ENCODE results near the gene RAB14. TPM values are rescaled to one million over a fixed set of nuclear protein-coding genes. Genes with fewer than 3 reads are reported as not detected.

Gene RAB14
- total RNA-seq, 1 experiment from 2014 or later = 63.1 TPM

GRCh38 chr9:121198512-121199042 is 3.1 kb downstream of the RAB14 start:
- no peak overlapping the region for H3K9ac ChIP-seq (ENCODE audit: low read length)
- RAD21 ChIA-PET (ENCODE audit: low non-redundant PET in 1 of 2, low total read pairs in 2 of 2, uncharacterized antibody in 2 of 2, unreplicated experiment in 2 of 2) = no interaction called here
- ATAC-seq = no peak
- no peak overlapping the region for H2AFZ ChIP-seq (ENCODE audit: low read depth, low read length, poor library complexity, severe bottlenecking)
- H3K9me2 ChIP-seq (ENCODE audit: insufficient read depth) = no peaks in the 10 kb centered on the region
- peaks cover 81% of the 10 kb centered on the region for H3K79me2 ChIP-seq (ENCODE audit: insufficient read depth, low read length)
- peaks cover 50% of the 10 kb centered on the region; the same call in 1 of the 2 replicates for H4K20me1 ChIP-seq (ENCODE audit: insufficient read depth)
- intact Hi-C loops (cut with micrococcal nuclease) = no loop called here
- H3K36me3 ChIP-seq (ENCODE audit: control insufficient read depth in 1 of 2, insufficient read depth in 2 of 2, low read length in 2 of 2) = no peaks in the 10 kb centered on the region
- CTCF ChIA-PET = no interaction called here
- TF ChIP-seq POLR2AphosphoS5 (IDR thresholded peaks at IDR 0.05; ENCODE audit: low read depth, low read length) = no peak
- TF ChIP-seq SRF (IDR thresholded peaks at IDR 0.05; ENCODE audit: low read depth) = no peak
- TF ChIP-seq EZH2 (IDR thresholded peaks at IDR 0.05) = no peak
- no peak for TF ChIP-seq CEBPB (IDR thresholded peaks at IDR 0.05; ENCODE audit: low read depth)
- TF ChIP-seq RAD21 (IDR thresholded peaks at IDR 0.05; ENCODE audit: low read depth) = no peak
- TF ChIP-seq ELF1 (IDR thresholded peaks at IDR 0.05; ENCODE audit: borderline replicate concordance, low read depth) = no peak
- TF ChIP-seq EZH2phosphoT487 (IDR thresholded peaks at IDR 0.05; ENCODE audit: borderline replicate concordance) = no peak
- H3K4me1 ChIP-seq (ENCODE audit: control insufficient read depth in 1 of 2, insufficient read depth in 2 of 2, low read length in 2 of 2) = peaks cover 5 to 17% of the 10 kb centered on the region in 2 experiments; a peak in 3 of 4 replicates
- DNase-seq (ENCODE audit: low read depth, low spot score) = no peak
- BruUV-seq (replicated peaks) = no TSS peak
- no peak overlapping the region for H3K27ac ChIP-seq (ENCODE audit: low read depth, low read length)
- POLR2A ChIA-PET = no interaction called here
- no peak overlapping the region for H3K4me2 ChIP-seq (ENCODE audit: low read length)
- H3K9me3 ChIP-seq (ENCODE audit: control insufficient read depth in 1 of 2, insufficient read depth in 1 of 2, low read depth in 1 of 2, low read length in 2 of 2) = no peaks in the 10 kb centered on the region
- no peaks in the 10 kb centered on the region for H3K27me3 ChIP-seq (ENCODE audit: insufficient read depth, low read length)
- no peak overlapping the region for H3K4me3 ChIP-seq (replicated peaks in 1 of 2; ENCODE audit: low read depth in 1 of 2, low read length in 2 of 2)

- BruUV-seq (replicated peaks) = no TSS peak
- H3K9ac ChIP-seq (ENCODE audit: low read length) = no peak overlapping the region
These were observed 4.5 kb downstream of the RAB14 start for GRCh38 chr9:121197132-121197531.

More at GRCh38 chr9:121197132-121197531, 4.5 kb downstream of the RAB14 start:
- H3K4me1 ChIP-seq (ENCODE audit: control insufficient read depth in 1 of 2, insufficient read depth in 2 of 2, low read length in 2 of 2) = peaks cover 5 to 13% of the 10 kb centered on the region in 2 experiments; a peak in 3 of 4 replicates
- H3K4me3 ChIP-seq (replicated peaks in 1 of 2; ENCODE audit: low read depth in 1 of 2, low read length in 2 of 2) = no peak overlapping the region
- no peaks in the 10 kb centered on the region for H3K9me2 ChIP-seq (ENCODE audit: insufficient read depth)
- ATAC-seq (no peak), DNase-seq (ENCODE audit: low read depth, low spot score) (no peak)
- TF ChIP-seq EZH2 (IDR thresholded peaks at IDR 0.05) (no peak), ELF1 (IDR thresholded peaks at IDR 0.05; ENCODE audit: borderline replicate concordance, low read depth) (no peak), CBX3 (IDR thresholded peaks at IDR 0.05; ENCODE audit: low read depth) (no peak), ZBTB33 (IDR thresholded peaks at IDR 0.05; ENCODE audit: extremely low read depth, insufficient replicate concordance, low read length) (no peak), CTCF (IDR thresholded peaks at IDR 0.05 in 2 of 3, conservative IDR thresholded peaks at IDR 0.05 in 1 of 3; ENCODE audit: borderline replicate concordance in 1 of 3, insufficient read depth in 1 of 3, low read depth in 2 of 3, low read length in 2 of 3) (peak in 2 of 3 experiments; percentile 4 to 29; a peak in 2 of 6 replicates)
- peaks cover 59% of the 10 kb centered on the region; the same call in 1 of the 2 replicates for H4K20me1 ChIP-seq (ENCODE audit: insufficient read depth)
- H3K4me2 ChIP-seq (ENCODE audit: low read length) = no peak overlapping the region
- H3K27me3 ChIP-seq (ENCODE audit: insufficient read depth, low read length) = no peaks in the 10 kb centered on the region
- ChIA-PET CTCF (no interaction called here), RAD21 (ENCODE audit: low non-redundant PET in 1 of 2, low total read pairs in 2 of 2, uncharacterized antibody in 2 of 2, unreplicated experiment in 2 of 2) (no interaction called here), POLR2A (no interaction called here)
- no peak overlapping the region for H2AFZ ChIP-seq (ENCODE audit: low read depth, low read length, poor library complexity, severe bottlenecking)
- intact Hi-C loops (cut with micrococcal nuclease) = no loop called here
- no peak overlapping the region for H3K27ac ChIP-seq (ENCODE audit: low read depth, low read length)
- H3K9me3 ChIP-seq (ENCODE audit: control insufficient read depth in 1 of 2, insufficient read depth in 1 of 2, low read depth in 1 of 2, low read length in 2 of 2) = no peaks in the 10 kb centered on the region
- no peaks in the 10 kb centered on the region for H3K36me3 ChIP-seq (ENCODE audit: control insufficient read depth in 1 of 2, insufficient read depth in 2 of 2, low read length in 2 of 2)
- H3K79me2 ChIP-seq (ENCODE audit: insufficient read depth, low read length) = peaks cover 95% of the 10 kb centered on the region

Data from HCT116 (cell line).